ENCODE measurements around the gene FAM111B. TPM values are rescaled to one million over a fixed set of nuclear protein-coding genes. Genes with fewer than 3 reads are reported as not detected.
"Not testable (repeated sequence)": the region's sequence is repeated elsewhere in the genome, so short reads cannot be mapped to it uniquely, and the experiment has no call there.

Gene FAM111B
- total RNA-seq, 1 donor from 2014 or later, result 13.1 TPM

DNA sequence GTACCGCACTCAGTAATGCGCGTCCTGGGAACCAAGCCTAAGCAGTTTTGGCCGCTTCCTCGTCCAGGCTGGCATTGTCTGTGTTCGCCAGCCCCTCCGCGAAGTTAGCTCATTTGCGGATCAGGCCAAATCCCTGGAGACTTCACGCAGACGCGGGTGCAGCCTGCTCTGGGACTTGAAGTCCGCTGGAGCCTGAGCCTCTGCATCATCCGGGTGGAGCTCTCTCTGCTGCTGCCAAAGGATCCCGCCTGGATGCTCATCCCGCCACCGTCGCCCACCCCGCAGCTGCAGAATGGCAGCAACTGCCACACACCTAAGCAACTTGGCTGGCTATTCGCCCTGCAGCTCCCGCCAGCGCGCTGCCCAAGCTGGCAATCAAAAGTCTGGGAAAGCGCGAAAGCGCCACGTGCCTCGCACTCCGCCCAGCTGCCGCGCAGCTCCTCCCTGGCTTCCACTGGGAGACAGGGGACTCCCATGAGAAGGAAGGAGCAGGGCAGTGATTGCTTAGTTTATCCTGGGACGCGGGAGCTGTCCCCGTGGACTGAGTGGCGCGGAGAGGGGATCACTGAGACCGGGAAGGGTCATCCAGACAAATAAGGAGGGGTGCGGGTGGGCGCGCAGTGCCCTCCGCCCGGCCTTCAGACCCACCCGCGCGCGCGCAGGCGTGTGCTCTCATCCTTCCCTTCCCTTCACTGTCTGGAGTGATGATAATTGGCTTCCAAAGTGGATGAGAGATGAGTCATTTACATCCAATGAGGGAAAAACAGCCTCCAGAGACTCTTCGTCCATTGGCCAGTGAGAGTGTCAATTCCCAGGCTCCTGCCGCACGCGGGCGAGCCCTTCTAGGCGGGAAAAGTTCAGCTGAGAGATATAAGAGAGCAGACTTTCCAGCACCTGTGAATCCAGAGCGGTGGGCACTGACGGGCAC, 44.2 kb upstream of the FAM111B start:
- Histone ChIP-seq H3K79me2 (ENCODE audit: low read depth) (no peaks in the 10 kb centered on the region), H3K4me2 (no peak overlapping the region), H3K4me1 (no peaks in the 10 kb centered on the region), H3K9me3 (ENCODE audit: low read depth) (no peaks in the 10 kb centered on the region), H3F3A (ENCODE audit: low read depth) (no peaks in the 10 kb centered on the region), H3K9ac (no peak overlapping the region), H3K27me3 (no peaks in the 10 kb centered on the region), H2AFZ (replicated peaks) (no peak overlapping the region), H3K4me3 (no peak overlapping the region), H3K36me3 (no peaks in the 10 kb centered on the region), H4K20me1 (ENCODE audit: low read depth) (no peaks in the 10 kb centered on the region), H3K27ac (no peak overlapping the region)
- Mint-ChIP-seq H3K27ac (no peak overlapping the region), H3K9me3 (no peaks in the 10 kb centered on the region), H3K36me3 (no peaks in the 10 kb centered on the region), H3K27me3 (ENCODE audit: insufficient read depth, low read depth) (peaks cover 2% of the 10 kb centered on the region), H3K4me1 (peaks cover 3% of the 10 kb centered on the region), H3K4me3 (no peak overlapping the region)
- TF ChIP-seq EZH2 (IDR thresholded peaks at IDR 0.05) (no peak), EZH2phosphoT487 (IDR thresholded peaks at IDR 0.05) (no peak)
- TF ChIP-seq, protein P1, sequence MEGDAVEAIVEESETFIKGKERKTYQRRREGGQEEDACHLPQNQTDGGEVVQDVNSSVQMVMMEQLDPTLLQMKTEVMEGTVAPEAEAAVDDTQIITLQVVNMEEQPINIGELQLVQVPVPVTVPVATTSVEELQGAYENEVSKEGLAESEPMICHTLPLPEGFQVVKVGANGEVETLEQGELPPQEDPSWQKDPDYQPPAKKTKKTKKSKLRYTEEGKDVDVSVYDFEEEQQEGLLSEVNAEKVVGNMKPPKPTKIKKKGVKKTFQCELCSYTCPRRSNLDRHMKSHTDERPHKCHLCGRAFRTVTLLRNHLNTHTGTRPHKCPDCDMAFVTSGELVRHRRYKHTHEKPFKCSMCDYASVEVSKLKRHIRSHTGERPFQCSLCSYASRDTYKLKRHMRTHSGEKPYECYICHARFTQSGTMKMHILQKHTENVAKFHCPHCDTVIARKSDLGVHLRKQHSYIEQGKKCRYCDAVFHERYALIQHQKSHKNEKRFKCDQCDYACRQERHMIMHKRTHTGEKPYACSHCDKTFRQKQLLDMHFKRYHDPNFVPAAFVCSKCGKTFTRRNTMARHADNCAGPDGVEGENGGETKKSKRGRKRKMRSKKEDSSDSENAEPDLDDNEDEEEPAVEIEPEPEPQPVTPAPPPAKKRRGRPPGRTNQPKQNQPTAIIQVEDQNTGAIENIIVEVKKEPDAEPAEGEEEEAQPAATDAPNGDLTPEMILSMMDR (IDR thresholded peaks at IDR 0.05), result no peak
- DNase-seq (ENCODE audit: low spot score), result peak; percentile 15

DNA sequence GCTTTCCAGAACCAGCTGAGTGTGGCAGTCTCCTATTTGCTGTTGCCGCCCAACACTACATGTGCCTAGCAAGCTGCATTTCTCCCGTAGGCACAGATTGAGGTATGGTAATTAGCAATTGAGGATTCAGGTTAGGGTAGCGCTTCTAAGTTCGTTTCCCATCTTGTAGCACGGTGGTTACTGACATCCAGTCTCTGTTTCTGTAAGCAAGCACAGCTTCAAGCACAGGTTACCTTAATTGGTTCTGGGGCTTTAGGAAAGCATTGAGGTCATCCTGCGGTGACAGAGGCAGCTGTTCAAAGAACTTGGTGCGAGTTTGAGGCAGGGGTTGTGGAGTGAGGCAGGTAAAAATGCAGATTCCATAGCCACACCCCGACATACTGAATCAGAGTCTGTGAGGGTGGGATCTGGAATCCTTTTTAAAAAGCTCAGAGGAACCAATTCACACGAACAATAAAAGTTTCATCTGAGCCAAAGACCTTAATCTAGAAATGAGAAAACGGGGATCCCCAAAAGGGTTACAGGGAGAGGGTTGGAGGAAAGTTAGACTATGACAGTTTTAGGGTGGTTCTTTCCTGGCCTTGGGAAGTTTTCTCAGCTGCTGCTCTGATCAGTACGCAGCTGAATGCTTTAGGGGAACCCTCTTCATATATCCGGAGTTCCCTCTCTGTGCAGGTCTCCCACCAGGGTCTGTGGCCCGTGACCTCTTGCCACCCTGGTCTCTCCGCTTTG, 42.9 kb upstream of the FAM111B start:
- not testable (repeated sequence) for H3K27ac ChIP-seq; DNase-seq (ENCODE audit: low spot score); H3K4me1 ChIP-seq; H3K9ac ChIP-seq; H3K4me1 Mint-ChIP-seq; H3K79me2 ChIP-seq (ENCODE audit: low read depth); H4K20me1 ChIP-seq (ENCODE audit: low read depth); H3K9me3 ChIP-seq (ENCODE audit: low read depth); H3K4me3 ChIP-seq; H3K27me3 ChIP-seq; H3K4me3 Mint-ChIP-seq; H3K27ac Mint-ChIP-seq; H3F3A ChIP-seq (ENCODE audit: low read depth); H3K36me3 Mint-ChIP-seq; H3K9me3 Mint-ChIP-seq; H3K36me3 ChIP-seq; H2AFZ ChIP-seq (replicated peaks); H3K27me3 Mint-ChIP-seq (ENCODE audit: insufficient read depth, low read depth); H3K4me2 ChIP-seq

DNA sequence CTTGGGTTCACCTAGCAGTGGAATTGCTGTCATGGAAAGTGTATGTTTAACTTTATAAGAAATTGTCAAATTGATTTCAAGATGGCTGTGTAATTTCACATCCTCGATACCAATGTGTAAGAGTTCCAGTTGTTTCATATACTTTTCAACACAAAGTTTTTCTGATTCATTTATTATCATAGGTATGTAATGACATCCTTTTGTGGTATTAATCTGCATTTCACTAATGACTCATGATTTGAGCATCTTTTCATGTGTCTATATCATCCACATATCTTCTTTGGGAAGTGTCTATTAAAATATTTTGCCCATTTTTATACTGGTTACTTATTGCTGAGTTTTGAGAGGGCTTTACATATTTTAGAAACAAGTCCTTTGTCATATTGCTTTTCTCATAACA, 38.0 kb upstream of the FAM111B start:
- no peak overlapping the region for H3K9ac ChIP-seq
- Mint-ChIP-seq H3K36me3 (no peaks in the 10 kb centered on the region), H3K9me3 (no peaks in the 10 kb centered on the region), H3K27ac (no peak overlapping the region), H3K4me1 (no peaks in the 10 kb centered on the region), H3K4me3 (no peak overlapping the region), H3K27me3 (ENCODE audit: insufficient read depth, low read depth) (peaks cover 2% of the 10 kb centered on the region)
- no peak overlapping the region for H3K4me3 ChIP-seq
- H4K20me1 ChIP-seq (ENCODE audit: low read depth), result no peaks in the 10 kb centered on the region
- no peaks in the 10 kb centered on the region for H3K79me2 ChIP-seq (ENCODE audit: low read depth)
- H3K4me2 ChIP-seq, result no peak overlapping the region
- H3K27ac ChIP-seq, result no peak overlapping the region
- H3K27me3 ChIP-seq, result no peaks in the 10 kb centered on the region
- TF ChIP-seq EZH2phosphoT487 (IDR thresholded peaks at IDR 0.05), result no peak
- no peak for TF ChIP-seq EZH2 (IDR thresholded peaks at IDR 0.05)
- TF ChIP-seq, protein P1 (IDR thresholded peaks at IDR 0.05), result no peak
- H2AFZ ChIP-seq (replicated peaks), result no peak overlapping the region
- H3K9me3 ChIP-seq (ENCODE audit: low read depth), result no peaks in the 10 kb centered on the region
- no peak for DNase-seq (ENCODE audit: low spot score)
- H3K4me1 ChIP-seq, result no peaks in the 10 kb centered on the region
- H3F3A ChIP-seq (ENCODE audit: low read depth), result no peaks in the 10 kb centered on the region
- no peaks in the 10 kb centered on the region for H3K36me3 ChIP-seq
